Measurements from ENCODE around the gene ABCF3. TPM values are rescaled to one million over a fixed set of nuclear protein-coding genes. Genes with fewer than 3 reads are reported as not detected.
A peak's percentile ranks its signal among the peaks of the same experiment; 100 is the strongest.

The ABCF3 gene
- total and polyA plus RNA-seq, 2 donors (not counting 3 experiments of a cell fraction or from before 2014, with no cell fraction given) = 68.8 to 73.4 TPM

DNA sequence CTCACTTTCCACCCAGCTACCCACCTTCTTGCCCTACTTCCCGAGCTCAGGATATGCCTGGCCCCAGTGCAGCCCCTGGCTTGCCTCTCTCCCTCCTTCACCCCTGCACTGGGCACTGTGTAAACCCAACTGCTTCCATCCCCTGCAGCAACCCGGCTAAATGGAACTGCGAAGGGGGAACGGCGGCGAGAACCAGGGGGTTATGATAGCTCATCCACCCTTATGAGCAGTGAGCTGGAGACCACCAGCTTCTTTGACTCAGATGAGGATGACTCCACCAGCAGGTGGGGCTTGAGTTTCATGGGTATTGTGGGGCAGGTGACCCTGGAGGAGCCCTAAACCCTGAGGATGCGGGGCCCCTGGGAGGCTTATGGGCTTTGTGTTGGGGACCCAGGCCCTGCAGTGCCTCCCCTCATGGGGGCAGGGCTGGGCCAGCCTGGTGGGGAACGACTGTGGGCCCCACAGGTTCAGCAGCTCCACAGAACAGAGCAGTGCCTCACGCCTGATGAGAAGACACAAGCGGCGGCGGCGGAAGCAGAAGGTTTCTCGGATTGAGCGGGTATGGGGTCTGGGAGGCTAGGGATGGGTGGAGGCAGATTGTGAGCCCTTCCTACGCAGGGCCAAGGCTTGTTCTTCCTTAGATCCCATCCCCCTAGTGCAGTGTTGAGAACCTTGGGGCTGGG lies 21.2 kb upstream of the ABCF3 start:
- Histone ChIP-seq H3K9ac (replicated peaks; ENCODE audit: extremely low read depth, insufficient read depth, low read length) (no peak overlapping the region), H3K4me1 (ENCODE audit: control insufficient read depth, extremely low read depth, insufficient read depth, low read length) (peaks cover 13% of the 10 kb centered on the region), H3K9me3 (replicated peaks; ENCODE audit: control insufficient read depth, insufficient read depth, low read length) (no peaks in the 10 kb centered on the region), H3K36me3 (ENCODE audit: control insufficient read depth in 2 of 2, extremely low read depth in 1 of 2, insufficient read depth in 2 of 2, low read length in 2 of 2) (peaks cover 8 to 51% of the 10 kb centered on the region in 2 experiments), H3K27me3 (ENCODE audit: control insufficient read depth in 2 of 2, insufficient read depth in 2 of 2, low read length in 2 of 2) (no peaks in the 10 kb centered on the region), H3K79me2 (ENCODE audit: control insufficient read depth, insufficient read depth, low read length) (peaks cover 17% of the 10 kb centered on the region), H3K4me2 (ENCODE audit: insufficient read depth, low read length) (no peak overlapping the region), H3K9me1 (replicated peaks; ENCODE audit: control insufficient read depth, extremely low read depth, insufficient read depth, low read length) (no peaks in the 10 kb centered on the region), H3K4me3 (replicated peaks in 1 of 3; ENCODE audit: insufficient read depth in 1 of 3, low read depth in 1 of 3, low read length in 3 of 3) (no peak overlapping the region), H3K27ac (ENCODE audit: insufficient read depth, low read depth, low read length) (no peak overlapping the region), H2AFZ (ENCODE audit: low read depth, low read length) (no peak overlapping the region), H4K20me1 (replicated peaks; ENCODE audit: control insufficient read depth, extremely low read depth, insufficient read depth, low read length) (peaks cover 3% of the 10 kb centered on the region)
- TF ChIP-seq MAX (IDR thresholded peaks at IDR 0.05; ENCODE audit: insufficient read depth, insufficient read length) (no peak), EZH2 (IDR thresholded peaks at IDR 0.05; ENCODE audit: borderline replicate concordance, low read depth, low read length, severe bottlenecking) (no peak), FOS (IDR thresholded peaks at IDR 0.05; ENCODE audit: borderline replicate concordance, insufficient read depth, low read length) (no peak), POLR2A (IDR thresholded peaks at IDR 0.05; ENCODE audit: low read depth, low read length) (no peak), GATA2 (IDR thresholded peaks at IDR 0.05; ENCODE audit: insufficient read depth, insufficient read length, low read depth, low read length) (no peak), JUN (IDR thresholded peaks at IDR 0.05; ENCODE audit: borderline replicate concordance, insufficient read depth, insufficient read length, low read depth) (no peak)
- DNase-seq (ENCODE audit: low read depth, low spot score) = no peak
- ChIA-PET CTCF (interaction anchor here (1.2 kb wide), 1 partner anchor 63 kb away, joined by 4 read pairs; no protein-coding TSS in a partner anchor), POLR2A (no interaction called here)
- no peak for FAIRE-seq
- intact Hi-C loops (cut with micrococcal nuclease) = no loop called here
- TSS peak; percentile 7 for BruUV-seq (replicated peaks)
- dilution Hi-C loops (cut with MboI; ENCODE audit: extremely low pct_ligation_motif_present, low sequenced_read_pairs) = no loop called here

- Histone ChIP-seq H3K9ac (replicated peaks; ENCODE audit: extremely low read depth, insufficient read depth, low read length) (no peak overlapping the region), H3K9me3 (replicated peaks; ENCODE audit: control insufficient read depth, insufficient read depth, low read length) (no peaks in the 10 kb centered on the region), H3K4me2 (ENCODE audit: insufficient read depth, low read length) (no peak overlapping the region), H3K4me1 (ENCODE audit: control insufficient read depth, extremely low read depth, insufficient read depth, low read length) (peaks cover 9% of the 10 kb centered on the region), H2AFZ (ENCODE audit: low read depth, low read length) (no peak overlapping the region), H3K79me2 (ENCODE audit: control insufficient read depth, insufficient read depth, low read length) (peaks cover 11% of the 10 kb centered on the region), H3K27ac (ENCODE audit: insufficient read depth, low read depth, low read length) (no peak overlapping the region), H3K4me3 (replicated peaks in 1 of 3; ENCODE audit: insufficient read depth in 1 of 3, low read depth in 1 of 3, low read length in 3 of 3) (no peak overlapping the region), H3K27me3 (ENCODE audit: control insufficient read depth in 2 of 2, insufficient read depth in 2 of 2, low read length in 2 of 2) (no peaks in the 10 kb centered on the region), H3K9me1 (replicated peaks; ENCODE audit: control insufficient read depth, extremely low read depth, insufficient read depth, low read length) (no peaks in the 10 kb centered on the region), H3K36me3 (ENCODE audit: control insufficient read depth in 2 of 2, extremely low read depth in 1 of 2, insufficient read depth in 2 of 2, low read length in 2 of 2) (peaks cover 8 to 53% of the 10 kb centered on the region in 2 experiments), H4K20me1 (replicated peaks; ENCODE audit: control insufficient read depth, extremely low read depth, insufficient read depth, low read length) (no peaks in the 10 kb centered on the region)
- dilution Hi-C loops (cut with MboI; ENCODE audit: extremely low pct_ligation_motif_present, low sequenced_read_pairs) (no loop called here), intact Hi-C loops (cut with micrococcal nuclease) (no loop called here)
- BruUV-seq (replicated peaks) = no TSS peak
- DNase-seq (ENCODE audit: low read depth, low spot score) (no peak), FAIRE-seq (no peak)
- ChIA-PET POLR2A (no interaction called here), CTCF (interaction anchor here (0.6 kb wide), 1 partner anchor 8 kb away, joined by 5 read pairs; no protein-coding TSS in a partner anchor)
- no peak for TF ChIP-seq FOS (IDR thresholded peaks at IDR 0.05; ENCODE audit: borderline replicate concordance, insufficient read depth, low read length)
- TF ChIP-seq MAX (IDR thresholded peaks at IDR 0.05; ENCODE audit: insufficient read depth, insufficient read length) = no peak
- no peak for TF ChIP-seq MYC (IDR thresholded peaks at IDR 0.05; ENCODE audit: low read depth, low read length)
- TF ChIP-seq POLR2AphosphoS5 (IDR thresholded peaks at IDR 0.05; ENCODE audit: insufficient read depth, low read depth, low read length) = no peak
- no peak for TF ChIP-seq POLR2A (IDR thresholded peaks at IDR 0.05; ENCODE audit: low read depth, low read length)
- no peak for TF ChIP-seq GATA2 (IDR thresholded peaks at IDR 0.05; ENCODE audit: insufficient read depth, insufficient read length, low read depth, low read length)
- TF ChIP-seq, protein P1, sequence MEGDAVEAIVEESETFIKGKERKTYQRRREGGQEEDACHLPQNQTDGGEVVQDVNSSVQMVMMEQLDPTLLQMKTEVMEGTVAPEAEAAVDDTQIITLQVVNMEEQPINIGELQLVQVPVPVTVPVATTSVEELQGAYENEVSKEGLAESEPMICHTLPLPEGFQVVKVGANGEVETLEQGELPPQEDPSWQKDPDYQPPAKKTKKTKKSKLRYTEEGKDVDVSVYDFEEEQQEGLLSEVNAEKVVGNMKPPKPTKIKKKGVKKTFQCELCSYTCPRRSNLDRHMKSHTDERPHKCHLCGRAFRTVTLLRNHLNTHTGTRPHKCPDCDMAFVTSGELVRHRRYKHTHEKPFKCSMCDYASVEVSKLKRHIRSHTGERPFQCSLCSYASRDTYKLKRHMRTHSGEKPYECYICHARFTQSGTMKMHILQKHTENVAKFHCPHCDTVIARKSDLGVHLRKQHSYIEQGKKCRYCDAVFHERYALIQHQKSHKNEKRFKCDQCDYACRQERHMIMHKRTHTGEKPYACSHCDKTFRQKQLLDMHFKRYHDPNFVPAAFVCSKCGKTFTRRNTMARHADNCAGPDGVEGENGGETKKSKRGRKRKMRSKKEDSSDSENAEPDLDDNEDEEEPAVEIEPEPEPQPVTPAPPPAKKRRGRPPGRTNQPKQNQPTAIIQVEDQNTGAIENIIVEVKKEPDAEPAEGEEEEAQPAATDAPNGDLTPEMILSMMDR (IDR thresholded peaks at IDR 0.05; ENCODE audit: extremely low read depth in 1 of 2, insufficient read depth in 1 of 2, low read depth in 1 of 2, low read length in 2 of 2) = no peak
- no peak for TF ChIP-seq EZH2 (IDR thresholded peaks at IDR 0.05; ENCODE audit: borderline replicate concordance, low read depth, low read length, severe bottlenecking)
- TF ChIP-seq JUN (IDR thresholded peaks at IDR 0.05; ENCODE audit: borderline replicate concordance, insufficient read depth, insufficient read length, low read depth) = no peak
These were observed 20.5 kb upstream of the ABCF3 start for GRCh38 chr3:184165543-184165942.
